Activated CD4-positive, alpha-beta T cell treated with anti-CD3 and anti-CD28 coated beads, Interleukin-10, Interleukin-2, amounts not matched to agents 100 ng/mL and 50 ng/mL, durations not matched to agents 16 hours and 8 hours (primary cell): Measurements from ENCODE around the gene GALNT17.

Experiments
- DNase-seq: peaks from one replicate; pipeline ENCODE4 v3.0.0-alpha.2; 2020

Gene GALNT17

DNA sequence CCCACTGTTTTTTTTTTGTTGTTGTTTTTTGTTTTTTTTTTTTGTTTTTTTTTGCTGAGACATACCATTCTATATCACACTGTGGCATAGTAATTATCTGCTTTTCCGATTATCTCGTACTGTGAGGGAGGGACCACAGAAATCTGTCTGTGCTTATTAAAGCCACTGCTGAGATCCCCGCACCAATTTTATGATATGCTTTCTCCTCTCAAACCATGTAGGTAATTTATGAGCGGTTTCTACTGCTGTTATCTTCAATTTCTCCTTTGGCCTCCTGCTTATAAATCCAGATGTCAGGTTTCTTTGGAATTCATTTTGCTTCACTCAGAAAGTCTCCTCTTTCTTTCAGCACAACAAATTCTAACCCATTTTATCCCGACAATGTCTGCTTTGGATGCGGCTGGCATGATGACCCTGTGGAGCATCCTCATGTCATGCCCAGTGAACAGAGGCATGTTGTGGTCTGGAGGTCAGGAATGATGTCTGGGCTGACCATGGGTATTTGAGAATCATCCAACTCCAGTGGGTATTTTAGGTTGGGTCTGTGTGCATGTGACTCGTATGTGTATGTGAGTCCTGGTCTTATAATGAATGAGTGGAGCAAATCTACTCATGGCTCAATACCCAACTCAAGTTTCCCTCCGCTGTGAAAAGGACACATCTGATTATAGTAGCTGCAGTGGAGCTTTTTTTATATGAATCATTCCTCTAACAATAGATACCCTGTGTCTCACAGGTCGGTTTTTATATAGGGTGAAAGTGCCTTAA is 213.4 kb downstream of the GALNT17 start:
- no peak for DNase-seq

DNA sequence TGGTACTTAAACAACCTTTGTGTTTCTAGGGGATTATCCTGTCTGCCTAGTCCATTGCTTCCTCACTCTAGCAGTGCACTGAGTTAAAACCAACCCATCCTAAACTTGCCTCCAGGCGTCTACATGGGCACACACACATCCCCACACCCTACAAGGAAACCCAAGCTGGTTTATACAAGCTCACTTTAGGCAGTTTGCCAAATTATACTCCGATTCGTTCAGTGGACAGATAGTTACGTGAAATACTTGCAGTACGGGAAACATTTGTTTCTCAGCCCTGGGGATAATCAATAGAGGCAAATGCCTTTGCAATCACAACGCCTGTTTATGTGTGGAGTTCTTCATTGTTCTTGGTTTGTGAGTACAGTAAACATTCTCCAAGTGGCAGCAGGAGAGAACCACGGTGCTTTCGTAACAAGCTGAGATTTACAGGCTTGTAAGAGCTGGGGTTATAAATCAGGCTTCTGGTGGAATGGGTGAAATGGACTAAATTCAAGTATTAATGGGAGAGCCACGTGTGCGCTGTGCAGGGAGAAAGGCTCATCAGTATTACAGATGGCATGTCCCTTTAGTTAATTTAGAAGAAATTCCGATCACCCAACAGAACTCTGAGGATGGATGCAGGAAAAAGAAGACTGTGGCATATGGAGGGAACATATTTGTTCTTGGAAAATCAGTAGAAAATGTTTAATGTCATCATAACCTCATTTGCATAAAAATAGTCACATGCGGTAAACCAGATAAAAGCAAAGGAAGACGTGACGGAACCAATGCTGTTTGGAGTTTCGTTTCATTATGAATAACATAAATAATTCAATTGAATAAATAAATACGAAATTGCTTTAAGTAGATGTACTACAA is 217.1 kb downstream of the GALNT17 start:
- no peak for DNase-seq

DNA sequence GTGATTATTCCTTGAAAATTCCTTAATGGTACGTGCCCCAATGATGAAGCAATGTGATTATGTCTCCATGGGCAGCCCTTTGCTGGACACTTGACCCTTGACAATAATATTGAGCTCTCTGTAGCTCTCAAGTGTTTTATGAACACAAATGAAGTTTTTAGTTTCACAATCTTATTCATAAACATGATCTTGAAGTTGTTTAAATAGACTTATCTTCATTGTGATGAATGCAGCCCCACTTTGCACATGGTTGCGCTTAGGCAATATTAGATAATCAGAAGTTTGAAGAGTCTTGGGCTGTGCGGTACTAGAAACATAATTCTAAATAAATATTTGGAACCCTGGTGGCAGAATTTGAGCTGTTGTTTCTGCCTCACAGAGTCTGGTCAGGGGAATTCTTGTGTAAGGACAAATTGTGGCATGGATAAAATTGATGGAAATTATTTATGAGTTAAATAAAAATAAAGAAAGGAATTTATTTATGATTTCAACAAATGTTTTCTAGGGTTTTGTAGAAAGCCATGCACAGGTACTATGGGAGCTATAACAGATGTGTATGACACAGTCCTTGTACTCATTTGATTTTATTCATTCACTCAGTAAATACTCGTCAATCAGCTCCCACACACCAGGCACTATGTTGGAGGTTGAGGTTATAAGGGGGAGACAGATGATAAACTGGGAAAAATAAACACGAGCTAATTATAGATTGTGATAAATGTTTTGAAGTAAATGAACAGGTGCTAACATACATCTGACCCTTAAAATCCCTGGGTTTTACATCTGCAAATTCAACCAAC is 217.9 kb downstream of the GALNT17 start:
- DNase-seq = no peak

DNA sequence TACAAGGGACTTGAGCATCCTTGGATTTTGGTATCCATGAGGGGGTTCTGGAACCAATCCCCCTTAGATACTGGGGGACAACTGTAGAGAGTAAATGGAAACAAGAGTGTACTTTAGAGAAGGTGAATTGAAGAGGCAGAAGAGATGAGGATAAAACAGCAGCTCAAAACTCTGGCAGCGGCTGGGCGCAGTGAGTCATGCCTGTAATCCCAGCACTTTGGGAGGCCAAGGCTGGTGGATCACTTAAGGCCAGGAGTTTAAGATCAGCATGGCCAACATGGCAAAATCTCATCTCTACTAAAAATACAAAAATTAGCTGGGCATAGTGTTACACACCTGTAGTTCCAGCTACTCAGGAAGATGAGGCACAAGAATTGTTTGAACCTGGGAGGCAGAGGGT is 218.7 kb downstream of the GALNT17 start:
- no peak for DNase-seq

DNA sequence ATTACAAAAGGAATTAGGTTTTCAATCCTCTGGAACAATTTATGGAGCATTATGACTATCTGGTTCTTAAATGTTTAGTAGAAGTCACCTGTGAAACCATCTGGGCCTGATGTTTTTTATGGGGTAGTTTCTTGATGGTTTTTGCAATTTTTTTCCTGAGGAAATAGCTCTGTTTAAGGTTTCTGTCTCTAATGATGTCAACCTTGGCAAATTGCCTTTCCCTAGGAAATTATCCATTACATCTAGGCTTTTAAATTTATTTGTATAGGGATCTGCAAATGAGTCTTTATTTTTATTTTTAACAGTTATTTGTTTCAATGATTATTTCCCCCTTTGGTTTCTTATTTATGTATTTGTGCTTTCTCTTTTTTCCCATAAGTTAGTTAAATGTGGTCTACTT is 222.8 kb downstream of the GALNT17 start:
- DNase-seq = no peak

DNA sequence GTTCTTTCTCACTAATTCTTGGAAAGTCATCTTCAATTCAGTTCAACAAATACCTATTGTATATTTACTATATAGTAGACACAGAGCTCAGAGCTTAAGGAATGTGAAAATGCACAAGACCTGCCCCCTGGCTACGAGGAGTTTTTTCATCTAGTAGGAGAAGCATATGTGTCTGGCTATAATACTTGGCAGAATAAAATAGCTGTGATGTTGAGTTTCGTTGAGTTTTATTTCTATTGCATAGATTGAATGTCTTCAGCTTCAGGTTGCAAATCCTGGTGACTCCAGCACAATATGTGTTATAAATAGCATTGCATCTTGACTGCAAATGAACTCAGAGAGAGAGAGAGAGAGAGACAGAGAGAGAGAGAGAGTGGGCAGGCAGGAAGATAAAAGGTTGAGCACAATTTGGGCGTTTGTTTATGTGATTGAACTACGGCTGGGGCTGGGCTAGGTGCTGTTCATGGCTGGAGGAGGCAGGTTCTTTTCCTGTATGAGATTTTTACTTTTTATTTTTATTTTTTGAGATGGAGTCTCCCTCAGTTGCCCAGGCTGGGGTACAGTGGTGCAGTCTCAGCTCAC is 229.6 kb downstream of the GALNT17 start:
- no peak for DNase-seq

DNA sequence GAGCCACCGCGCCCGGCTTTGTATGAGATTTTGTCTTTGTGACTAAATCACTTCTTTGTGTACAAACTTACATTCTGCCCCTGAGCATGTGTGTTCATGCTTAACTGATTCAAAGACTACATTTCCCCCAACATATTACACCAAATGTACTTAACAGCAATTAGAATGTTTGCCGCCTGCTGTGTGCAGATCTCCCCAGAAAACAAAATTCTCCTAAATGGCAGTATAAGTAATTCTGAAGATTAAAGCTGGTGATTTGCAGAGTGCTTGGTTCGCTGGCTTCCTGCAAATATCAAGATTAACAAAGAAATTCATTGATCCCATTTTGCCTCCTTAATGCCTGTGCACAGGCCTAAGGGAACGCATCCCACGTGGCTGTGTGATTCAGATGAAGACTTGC is 230.3 kb downstream of the GALNT17 start:
- DNase-seq = no peak

DNA sequence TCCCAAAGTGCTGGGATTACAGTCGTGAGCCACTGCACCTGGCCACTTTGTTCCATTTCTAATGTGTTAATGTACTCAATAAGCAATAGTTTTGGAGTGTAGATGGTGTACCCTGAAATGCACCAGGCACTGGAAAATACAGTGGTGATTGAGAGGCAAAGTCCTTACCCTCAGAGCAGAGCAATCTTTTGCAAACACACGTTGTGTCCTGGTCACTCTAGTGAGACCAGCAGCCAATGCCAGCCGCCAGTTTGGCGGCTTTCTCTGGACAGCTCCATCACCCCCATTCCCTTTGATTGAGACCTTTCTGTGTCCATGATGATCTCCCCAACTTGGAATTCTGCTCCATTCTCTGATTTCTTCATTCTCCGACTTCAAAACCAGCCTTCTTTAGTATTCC is 231.3 kb downstream of the GALNT17 start:
- DNase-seq = no peak

DNA sequence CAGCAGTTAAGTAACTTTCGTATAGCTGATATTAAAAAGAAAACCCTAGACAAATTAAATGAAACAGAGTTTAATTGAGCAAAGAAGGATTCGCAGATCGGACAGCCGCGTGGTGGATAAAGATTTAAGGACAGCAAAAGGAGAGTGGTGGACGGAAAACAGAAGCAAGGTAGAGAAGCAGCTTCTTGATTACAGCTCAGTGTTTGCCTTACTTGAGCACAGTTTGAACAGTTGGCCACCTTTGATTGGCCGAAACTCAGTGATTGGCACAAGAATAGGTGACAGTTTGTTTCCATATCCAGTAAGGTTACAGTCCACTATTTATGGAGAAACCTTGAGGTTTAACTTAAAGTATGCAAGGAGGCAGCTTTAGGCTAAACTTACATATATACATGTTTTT is 231.7 kb downstream of the GALNT17 start:
- no peak for DNase-seq

DNA sequence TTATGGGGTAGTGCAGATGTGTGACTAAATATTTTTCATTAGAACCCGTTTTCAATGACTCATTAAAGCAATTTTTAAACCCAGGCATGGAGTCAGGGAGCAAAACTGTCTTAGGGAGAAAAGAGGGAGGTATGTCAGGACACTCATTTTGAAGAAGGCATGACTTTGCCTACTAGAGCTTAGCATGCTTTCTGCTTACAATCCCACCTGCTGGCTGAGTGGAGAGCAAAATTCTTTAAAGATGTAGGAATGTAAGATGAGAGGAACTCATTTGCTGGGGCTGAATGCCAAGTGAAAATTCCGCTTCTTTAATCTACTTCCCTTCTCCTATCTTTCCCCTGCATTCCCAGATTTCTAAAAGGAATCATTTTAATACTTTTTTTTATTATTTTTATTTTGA is 232.6 kb downstream of the GALNT17 start:
- DNase-seq = no peak

DNA sequence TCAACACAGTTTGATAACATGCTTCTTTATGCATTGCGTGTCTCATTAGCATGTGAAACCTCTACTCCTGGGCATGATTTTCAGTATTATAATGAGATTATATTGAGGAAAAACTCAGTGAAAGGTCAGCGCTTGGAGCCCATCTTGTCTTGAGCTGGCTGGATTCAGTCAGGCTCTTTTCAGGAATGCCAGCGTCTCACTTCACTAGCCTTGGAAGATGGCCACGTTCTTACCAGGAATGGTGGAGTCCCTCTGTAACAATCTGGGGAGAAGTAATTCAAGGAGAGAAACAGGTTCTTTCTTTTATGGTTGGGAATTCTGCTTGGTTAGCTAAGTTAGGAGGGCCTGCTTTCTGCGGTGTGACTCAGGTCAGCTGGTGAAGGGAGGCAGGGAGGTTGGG is 241.0 kb downstream of the GALNT17 start:
- DNase-seq = no peak

DNA sequence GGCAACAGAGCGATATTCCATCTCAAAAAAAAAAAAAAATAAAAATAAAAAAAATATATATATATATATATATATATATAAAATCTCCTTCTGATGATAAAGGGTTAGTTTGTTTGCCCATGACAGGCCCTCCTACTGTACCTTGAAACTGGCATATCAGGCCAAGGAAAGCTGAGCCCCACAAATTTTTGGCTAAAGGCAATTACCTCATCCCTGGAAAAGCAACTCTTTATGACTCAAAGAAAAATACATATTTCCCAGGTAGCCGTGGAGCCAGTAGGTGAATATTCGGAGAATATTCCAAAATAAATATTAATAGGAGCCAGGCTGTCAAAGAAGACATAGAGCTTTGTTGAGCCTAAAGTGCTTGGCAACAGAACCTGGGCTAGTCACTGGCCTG is 245.1 kb downstream of the GALNT17 start:
- no peak for DNase-seq

DNA sequence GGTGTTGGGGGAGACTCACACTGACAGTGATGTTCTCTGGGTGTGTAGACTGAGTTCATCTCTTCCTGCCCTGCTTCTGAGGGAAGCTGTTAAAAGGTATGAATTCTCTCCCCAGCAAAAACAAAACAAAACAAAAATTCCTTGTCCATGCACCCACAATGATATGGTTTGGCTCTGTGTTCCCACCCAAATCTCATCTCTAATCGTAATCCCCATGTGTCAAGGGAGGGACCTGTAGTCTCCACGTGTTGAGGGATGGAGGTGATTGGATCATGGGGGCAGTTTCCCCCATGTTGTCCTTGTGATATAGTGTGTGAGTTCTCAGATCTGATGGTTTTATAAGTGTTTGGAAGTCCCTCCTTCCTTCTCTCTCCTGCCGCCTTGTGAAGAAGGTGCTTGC is 245.5 kb downstream of the GALNT17 start:
- no peak for DNase-seq

DNA sequence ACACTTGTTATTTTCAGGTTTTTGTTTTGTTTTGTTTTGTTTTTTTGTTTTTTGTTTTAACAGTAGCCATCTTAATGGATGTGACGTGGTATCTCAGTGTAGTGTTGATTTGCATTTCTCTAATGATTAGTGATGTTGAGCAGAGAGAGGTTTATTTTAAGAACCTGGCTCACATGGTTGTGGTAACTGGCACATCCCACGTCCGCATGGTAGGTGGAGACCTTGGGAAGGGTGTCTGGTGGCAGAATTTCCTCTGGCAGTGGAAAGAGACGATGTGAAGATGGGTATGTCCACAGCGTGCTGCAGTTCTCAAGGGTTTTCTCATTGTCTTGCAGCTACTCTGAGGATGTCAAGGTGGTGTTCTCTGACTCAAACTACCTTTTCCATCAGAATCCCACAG is 252.2 kb downstream of the GALNT17 start:
- DNase-seq = no peak

DNA sequence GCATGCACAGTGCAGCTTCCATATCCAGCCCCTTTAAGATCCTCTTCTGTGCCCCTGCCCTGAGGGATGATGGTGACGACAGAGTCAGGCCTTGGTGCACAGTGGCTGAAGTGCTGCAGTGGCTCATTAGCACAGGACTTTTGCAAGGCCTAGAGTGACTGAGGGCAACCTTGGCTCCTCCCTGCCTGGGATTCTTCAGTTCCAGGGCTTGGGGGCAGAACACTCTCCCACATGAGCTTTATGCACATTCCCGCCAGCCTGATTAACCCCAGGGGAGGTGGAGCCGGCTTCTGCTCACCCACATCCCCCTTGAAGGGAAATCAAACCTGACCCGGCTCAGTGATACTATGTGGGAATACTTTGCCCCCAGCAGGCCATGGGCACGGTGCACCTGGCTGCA is 253.4 kb downstream of the GALNT17 start:
- DNase-seq = no peak

DNA sequence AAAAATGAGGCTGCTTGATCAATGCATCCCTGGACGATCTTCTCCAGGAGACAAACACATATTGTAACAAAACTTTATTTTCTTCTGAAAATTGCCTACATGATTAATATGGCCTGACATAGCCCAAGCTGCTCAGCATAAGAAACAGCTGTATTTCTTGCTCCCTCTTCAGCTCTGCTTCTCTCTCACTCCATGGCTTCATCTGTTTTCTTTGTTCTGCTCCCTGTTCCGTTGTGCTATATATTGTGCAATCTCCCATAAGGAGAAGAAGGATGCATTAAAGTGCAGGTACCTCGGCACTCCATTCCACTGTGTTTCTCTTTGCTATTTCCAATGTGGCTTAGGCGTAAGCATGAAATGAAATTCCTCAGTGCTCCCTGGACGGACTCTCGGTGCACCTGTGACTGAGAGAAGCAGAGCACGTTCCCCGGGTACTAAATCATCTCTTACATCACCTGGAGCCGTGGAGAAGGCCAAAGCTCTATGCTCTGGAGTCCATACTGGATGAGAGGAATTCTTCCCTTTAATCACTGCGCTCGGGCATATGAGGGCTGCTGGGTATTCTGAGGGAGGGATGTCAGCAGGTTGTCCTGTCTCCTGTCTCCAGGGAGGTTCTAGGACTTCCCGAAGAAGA is 254.3 kb downstream of the GALNT17 start:
- no peak for DNase-seq

DNA sequence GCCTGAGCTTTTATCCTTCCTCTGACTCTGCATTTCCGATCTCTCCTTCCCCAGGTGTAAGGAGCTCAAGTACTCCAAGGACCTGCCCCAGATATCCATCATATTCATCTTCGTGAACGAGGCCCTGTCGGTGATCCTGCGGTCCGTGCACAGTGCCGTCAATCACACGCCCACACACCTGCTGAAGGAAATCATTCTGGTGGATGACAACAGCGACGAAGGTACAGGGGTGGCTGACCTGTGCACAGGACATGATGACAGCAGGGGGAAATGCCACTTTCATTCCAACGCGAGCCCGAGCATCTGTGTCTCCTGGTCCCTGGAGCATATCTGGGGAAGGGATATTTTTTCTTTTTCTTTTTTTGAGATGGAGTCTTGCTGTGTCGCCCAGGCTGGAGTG is 256.2 kb downstream of the GALNT17 start:
- DNase-seq = no peak

DNA sequence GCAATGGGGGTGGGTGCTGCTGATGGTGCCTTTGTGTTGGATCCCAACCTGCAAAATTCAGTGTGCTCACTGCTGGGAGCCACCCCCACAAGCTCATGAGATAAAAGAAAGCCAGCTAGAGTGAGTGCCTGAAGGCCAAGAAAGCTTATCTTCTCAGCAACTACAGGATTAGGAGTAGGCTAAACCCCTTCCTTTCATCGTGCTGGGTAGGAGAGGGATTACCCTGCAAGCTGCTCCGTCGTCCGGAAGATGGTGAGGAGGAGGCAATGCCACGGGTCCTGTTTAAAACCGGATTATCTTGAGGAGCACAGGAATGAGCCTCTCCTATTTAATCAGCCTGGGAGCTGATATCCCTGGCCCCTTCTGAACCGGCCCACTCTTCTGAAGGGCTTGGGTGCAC is 258.0 kb downstream of the GALNT17 start:
- no peak for DNase-seq

DNA sequence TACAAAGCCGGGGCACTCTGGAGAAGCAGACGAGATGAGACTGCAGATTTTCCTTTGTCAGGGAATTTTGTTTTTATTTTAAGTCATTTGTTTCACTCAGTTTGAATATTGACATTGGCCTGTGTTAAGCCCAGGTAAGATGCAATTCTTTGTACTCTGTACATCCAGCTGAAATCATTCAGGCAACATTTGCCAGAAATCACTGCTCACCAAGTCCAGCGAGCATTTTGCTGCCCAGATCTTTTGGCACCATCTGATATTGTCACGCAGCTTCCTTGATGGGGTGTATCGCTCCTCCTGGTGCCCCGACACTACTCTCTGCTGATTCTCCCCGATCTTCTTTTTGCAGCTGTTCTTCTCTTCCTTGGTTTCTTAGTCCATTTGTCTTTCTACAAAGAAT is 261.7 kb downstream of the GALNT17 start:
- no peak for DNase-seq

DNA sequence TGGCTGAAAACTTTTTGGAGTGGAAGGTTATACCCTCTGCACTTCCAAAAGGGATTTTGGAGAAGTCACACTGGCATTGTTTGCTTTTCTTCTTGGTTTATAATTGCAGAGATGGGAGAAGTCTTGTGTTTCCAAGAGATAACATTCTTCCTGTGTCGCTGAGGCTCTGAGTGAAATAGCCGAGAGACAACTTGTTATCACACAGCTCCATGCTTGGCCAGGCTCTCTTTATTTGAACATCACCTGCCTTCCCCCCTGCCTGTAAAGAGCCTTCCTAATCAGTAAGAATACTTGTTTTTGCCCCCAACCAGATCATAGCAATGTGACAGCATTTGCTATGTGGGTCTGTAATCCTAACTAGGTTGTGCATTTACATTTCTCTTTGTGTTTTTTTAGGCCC is 270.7 kb downstream of the GALNT17 start:
- no peak for DNase-seq

DNA sequence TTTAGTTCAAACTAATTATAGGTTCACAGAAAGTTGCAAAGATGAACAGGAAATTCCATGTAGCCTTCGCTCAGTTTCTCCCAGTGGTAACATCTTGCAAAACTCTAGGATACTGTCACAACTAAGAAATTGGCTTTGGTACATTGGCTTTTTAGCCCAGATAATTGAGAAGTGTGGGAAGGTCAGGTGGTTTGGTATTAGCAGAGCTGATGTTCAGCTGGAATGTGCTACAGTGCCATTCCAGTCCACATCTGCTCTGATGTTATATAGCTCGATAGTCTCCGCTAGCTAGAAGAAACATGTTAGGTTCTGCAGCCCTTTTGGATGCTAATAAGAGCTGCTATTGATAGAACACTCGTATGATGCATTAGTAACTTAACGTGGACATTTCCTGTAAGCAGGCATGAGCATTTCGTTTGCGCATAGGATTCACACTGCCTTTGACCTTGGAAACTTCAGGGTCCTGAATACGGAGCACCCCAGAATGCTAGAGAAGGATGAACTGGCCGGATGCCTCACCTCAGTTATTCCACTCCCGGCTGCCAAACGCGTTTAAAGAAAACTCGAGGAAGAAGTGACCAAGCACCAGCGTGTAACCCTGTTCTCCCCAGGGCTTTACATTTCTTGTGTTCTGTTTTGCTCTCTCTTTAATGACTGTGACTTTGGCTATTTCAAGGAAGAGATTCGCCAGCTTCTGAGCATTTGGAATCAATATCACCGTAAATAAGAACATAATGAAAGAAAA is 271.4 kb downstream of the GALNT17 start:
- no peak for DNase-seq
